ENCODE measurements around the gene SLC18A3.

GRCh38 chr10:49598986-49599385 lies 11.1 kb upstream of the SLC18A3 start:
- no peak for TF ChIP-seq POLR2A (IDR thresholded peaks at IDR 0.05)
- TF ChIP-seq CTCF (IDR thresholded peaks at IDR 0.05), result no peak
- TF ChIP-seq EP300 (IDR thresholded peaks at IDR 0.05), result no peak
- no peak for TF ChIP-seq POLR2AphosphoS5 (IDR thresholded peaks at IDR 0.05)

Data from suprapubic skin (tissue), 4 donors.